IPS-18c (cell line): Measurements from ENCODE around the gene ANKRD10.

Experiments used
- H3K4me3 ChIP-seq: 2 replicates; pipeline ENCODE4 v1.7.0; 2013; ENCODE audit warnings: low read depth, mild to moderate bottlenecking, low read length, moderate library complexity; ENCODE audit not compliant: insufficient read depth
- H3K9me3 ChIP-seq: one replicate; pipeline ENCODE4 v1.6.1; 2013; ENCODE audit warnings: mild to moderate bottlenecking, low read length, moderate library complexity; ENCODE audit not compliant: control insufficient read depth, insufficient read depth

ANKRD10 gene

DNA sequence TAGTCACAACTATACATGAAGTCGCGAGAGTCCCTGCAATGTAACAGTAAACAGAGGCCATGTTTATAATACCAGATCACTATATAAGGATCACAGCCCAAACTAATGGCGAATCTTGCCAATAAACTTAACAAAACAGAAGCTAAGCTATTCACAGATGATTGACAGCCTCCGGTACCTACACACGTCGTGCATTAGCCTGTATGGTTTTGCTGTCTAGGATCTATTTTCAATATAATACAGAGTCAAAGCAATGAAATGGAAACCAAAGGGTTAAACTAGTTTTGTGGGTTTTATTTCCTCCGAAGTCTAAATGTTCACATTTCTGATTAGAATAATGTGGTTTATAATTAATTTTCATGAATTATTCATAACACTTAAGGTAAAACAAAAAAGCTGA lies 10.1 kb downstream of the ANKRD10 start:
- Histone ChIP-seq H3K9me3 (no peaks in the 10 kb centered on the region), H3K4me3 (no peak overlapping the region)

GRCh38 chr13:110902370-110902769 lies 12.5 kb downstream of the ANKRD10 start:
- H3K9me3 ChIP-seq, result no peaks in the 10 kb centered on the region

GRCh38 chr13:110897521-110897920 lies 17.3 kb downstream of the ANKRD10 start:
- H3K4me3 ChIP-seq, result no peak overlapping the region

More at GRCh38 chr13:110902370-110902769, 12.5 kb downstream of the ANKRD10 start:
- no peak overlapping the region for H3K4me3 ChIP-seq

GRCh38 chr13:110897014-110897413 lies 17.9 kb downstream of the ANKRD10 start:
- no peaks in the 10 kb centered on the region for H3K9me3 ChIP-seq
- H3K4me3 ChIP-seq, result no peak overlapping the region

More at GRCh38 chr13:110897521-110897920, 17.3 kb downstream of the ANKRD10 start:
- H3K9me3 ChIP-seq, result no peaks in the 10 kb centered on the region

DNA sequence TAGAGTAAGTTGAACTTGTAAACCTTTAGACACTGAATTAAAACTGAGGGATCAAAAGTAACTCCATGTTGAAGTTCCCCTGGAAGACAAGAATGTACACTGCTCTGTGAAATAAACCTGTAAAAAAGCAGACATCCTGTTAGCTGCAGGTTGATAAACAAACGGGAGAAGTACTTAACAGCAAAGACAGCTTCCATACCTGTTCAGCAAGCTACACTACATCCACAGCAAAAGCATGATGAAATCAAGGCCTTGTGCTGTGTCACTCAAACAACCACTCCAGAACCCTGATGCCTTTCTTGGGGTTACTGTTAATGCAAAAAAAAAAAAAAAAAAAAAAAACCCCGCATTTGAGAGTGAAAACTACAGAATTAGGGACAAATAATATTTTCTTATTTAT lies 20.8 kb downstream of the ANKRD10 start:
- Histone ChIP-seq H3K9me3 (no peaks in the 10 kb centered on the region), H3K4me3 (no peak overlapping the region)

DNA sequence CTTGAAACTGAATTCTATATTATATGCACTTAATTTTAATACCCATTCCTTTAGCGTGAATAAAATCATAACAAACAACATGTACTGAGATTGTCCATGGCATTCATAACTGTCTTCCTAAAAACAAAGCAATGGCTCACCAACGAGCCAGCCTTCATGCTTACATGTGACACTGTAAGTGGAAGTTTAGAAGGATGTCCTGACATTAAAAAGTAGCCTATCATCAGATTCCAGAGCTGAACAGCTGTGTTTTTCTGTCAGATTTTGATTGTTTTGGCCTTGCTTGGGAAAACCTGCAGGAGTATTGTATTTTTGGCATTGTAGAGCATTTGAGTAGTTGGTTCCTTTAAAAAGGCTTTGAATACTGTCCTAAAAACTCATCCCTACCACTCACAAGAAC lies 21.3 kb downstream of the ANKRD10 start:
- Histone ChIP-seq H3K9me3 (no peaks in the 10 kb centered on the region), H3K4me3 (no peak overlapping the region)

DNA sequence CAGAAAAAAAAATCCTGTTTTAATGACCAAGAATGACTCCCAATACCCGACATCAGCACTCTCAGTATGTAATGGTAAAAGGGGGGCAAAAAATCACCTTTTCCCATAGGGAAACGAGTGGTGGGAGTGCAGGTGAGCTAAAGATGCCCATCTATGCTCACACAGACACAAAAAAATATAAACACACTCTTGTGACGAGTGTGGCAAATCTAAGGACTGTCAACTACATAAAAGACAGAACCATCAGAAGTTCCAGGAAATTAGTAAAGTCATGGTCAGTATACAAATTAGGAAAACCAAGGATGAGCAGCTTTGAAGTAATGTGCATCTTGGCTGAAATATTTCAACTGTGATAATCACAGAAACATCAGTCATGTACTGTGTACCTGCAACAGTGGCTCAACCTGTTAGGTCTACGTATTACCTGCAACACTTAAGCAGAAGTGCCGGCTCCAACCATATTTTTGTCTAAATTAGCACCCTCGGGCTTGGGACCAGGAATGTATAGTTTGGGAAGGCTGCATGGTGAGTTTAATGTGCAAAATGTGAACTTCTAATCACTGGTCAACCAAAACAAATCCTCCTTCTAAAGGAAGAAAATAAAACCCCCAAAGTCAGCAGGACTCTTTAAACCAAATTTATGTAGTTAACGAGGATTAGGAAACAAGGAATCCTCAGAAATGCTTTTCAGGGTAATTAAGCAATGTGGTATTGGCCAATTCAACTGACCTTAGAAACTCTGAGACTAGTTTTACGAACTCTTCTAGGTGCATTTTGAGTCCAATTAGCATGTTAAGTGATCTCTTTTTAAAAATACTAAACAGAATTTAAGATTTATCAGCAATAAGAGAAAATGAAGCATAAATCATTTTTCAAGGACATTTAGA lies 24.3 kb downstream of the ANKRD10 start:
- Histone ChIP-seq H3K4me3 (no peak overlapping the region), H3K9me3 (no peaks in the 10 kb centered on the region)

GRCh38 chr13:110888390-110888789 lies 26.5 kb downstream of the ANKRD10 start:
- H3K9me3 ChIP-seq, result no peaks in the 10 kb centered on the region
- no peak overlapping the region for H3K4me3 ChIP-seq

DNA sequence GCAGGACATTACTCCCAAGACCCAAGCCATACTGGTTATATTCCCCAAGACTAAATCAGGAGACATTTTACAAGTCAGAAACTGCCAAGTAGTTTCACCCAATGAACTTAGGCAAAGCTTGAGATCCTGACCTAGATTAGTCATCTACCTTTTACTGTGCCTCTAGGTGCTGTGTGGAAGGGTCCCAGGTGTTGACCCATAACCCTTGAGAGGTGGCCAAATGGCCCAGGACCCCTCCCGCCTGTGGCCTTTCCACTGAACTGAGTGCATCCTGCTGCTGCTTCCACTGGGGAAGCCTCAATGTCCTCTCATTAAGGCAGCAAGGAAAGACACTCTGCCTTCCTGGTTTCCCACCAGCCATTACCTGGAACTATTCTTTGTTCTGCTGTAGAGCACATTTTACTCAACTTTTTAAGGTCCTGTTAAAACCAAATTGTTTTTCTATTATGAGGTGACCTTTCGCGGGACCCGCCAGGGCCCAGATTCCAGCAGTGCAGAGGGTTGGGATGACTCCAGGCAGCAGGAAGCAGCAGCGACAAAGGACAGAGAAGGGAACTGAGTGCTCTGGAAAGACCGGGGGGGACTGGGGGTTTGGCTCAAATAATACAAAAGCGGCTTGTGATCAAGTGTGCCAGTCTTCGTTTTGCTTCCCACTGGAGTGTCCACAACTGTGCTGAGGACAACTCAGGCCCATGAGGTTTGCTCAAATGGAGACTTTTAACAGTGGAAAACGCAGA lies 27.1 kb downstream of the ANKRD10 start:
- no peak overlapping the region for H3K4me3 ChIP-seq

DNA sequence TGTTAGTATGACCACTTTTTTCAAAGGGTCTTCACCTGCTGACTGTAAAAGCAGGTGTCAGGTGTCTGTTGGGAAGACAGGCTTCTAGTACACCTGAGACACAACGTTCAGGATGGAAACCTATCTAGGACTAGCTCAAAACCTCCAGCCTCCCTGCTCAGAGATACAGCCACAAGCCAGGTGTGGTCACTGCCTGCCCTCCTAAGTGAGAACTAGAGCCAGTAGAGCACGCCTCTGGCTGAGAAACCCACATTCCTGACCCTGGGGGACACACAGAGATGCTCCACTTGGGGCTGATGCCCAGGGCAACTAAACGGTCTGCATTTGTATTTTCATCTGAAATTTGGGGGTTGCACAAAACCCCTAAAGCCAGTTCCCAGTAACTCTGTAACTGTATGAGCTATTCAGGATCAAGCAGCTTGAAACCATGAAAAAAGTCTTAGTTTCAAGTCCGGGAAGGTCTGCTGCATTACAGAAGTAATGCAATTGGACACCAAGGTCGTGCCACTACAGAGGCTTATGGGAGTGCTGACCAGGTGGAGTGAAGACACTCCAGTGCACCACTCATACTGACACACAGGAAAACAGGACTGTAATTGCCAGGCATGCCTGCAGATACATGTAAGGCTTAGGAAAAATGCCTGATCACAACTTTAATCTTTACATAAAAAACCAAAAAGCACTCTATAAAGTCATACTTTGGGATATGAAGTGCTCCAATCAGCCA lies 27.8 kb downstream of the ANKRD10 start:
- H3K9me3 ChIP-seq, result no peaks in the 10 kb centered on the region
- H3K4me3 ChIP-seq, result no peak overlapping the region

More for the DNA sequence above, 27.1 kb downstream of the ANKRD10 start:
- H3K9me3 ChIP-seq, result no peaks in the 10 kb centered on the region

DNA sequence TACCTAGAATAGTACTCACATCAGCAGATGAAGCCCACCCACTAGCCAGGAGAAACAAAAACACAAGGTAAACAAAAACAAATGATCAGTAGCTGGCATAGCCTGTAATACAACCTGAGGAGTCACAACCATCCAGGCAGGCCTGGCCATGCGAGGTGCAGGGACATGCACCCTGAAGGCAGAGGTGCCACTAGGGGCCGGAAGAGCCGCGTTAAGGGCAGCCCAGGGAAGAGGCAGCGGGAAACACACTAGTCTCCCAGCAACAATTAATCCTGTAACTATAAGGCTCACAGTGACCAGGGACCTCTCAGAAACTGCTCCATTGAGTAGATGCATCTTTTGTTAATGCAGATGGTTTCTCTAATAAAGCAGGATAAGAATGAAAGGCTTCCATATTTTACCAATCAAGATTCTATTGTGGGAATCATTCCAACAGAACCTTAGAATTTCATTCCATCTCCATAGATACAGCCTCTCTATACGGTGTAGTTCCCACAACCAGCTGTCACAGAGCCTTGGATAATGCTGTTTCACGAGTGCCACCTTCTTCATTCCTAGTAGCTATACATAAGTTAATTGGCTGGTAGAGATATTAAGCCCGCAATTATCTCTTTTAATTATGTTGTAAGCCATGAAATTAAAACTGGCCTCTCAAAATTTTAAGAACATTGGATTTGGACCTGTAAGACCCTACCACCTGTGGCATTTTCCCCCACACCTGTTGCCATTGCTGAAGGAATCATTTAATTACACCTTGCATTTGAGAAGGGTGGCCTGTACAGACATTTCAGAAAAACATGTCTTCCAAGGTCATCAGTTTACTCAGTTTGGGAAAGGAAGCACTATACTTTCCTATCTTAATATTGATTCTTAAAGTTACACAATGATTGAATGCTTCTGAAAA lies 28.7 kb downstream of the ANKRD10 start:
- no peak overlapping the region for H3K4me3 ChIP-seq
- no peaks in the 10 kb centered on the region for H3K9me3 ChIP-seq

- Histone ChIP-seq H3K4me3 (no peak overlapping the region), H3K9me3 (no peaks in the 10 kb centered on the region)
These were observed 29.4 kb downstream of the ANKRD10 start for GRCh38 chr13:110885516-110885915.

GRCh38 chr13:110884517-110884916 lies 30.4 kb downstream of the ANKRD10 start:
- Histone ChIP-seq H3K9me3 (no peaks in the 10 kb centered on the region), H3K4me3 (no peak overlapping the region)

- no peak overlapping the region for H3K4me3 ChIP-seq
- H3K9me3 ChIP-seq, result no peaks in the 10 kb centered on the region
These were observed 31.3 kb downstream of the ANKRD10 start for GRCh38 chr13:110883542-110883941.

- Histone ChIP-seq H3K9me3 (no peaks in the 10 kb centered on the region), H3K4me3 (no peak overlapping the region)
These were observed 31.9 kb downstream of the ANKRD10 start for GRCh38 chr13:110882972-110883371.

GRCh38 chr13:110881839-110882627 lies 32.8 kb downstream of the ANKRD10 start:
- Histone ChIP-seq H3K9me3 (no peaks in the 10 kb centered on the region), H3K4me3 (no peak overlapping the region)
